GM19043 (cell line): ENCODE data around the gene SLC22A31.

Experiments
- ATAC-seq: cut with Tn5 transposase; IDR thresholded peaks from one replicate; pipeline ENCODE4 v1.9.1; 2021; ENCODE audit warnings: low read depth; ENCODE audit not compliant: unreplicated experiment

The SLC22A31 gene

DNA sequence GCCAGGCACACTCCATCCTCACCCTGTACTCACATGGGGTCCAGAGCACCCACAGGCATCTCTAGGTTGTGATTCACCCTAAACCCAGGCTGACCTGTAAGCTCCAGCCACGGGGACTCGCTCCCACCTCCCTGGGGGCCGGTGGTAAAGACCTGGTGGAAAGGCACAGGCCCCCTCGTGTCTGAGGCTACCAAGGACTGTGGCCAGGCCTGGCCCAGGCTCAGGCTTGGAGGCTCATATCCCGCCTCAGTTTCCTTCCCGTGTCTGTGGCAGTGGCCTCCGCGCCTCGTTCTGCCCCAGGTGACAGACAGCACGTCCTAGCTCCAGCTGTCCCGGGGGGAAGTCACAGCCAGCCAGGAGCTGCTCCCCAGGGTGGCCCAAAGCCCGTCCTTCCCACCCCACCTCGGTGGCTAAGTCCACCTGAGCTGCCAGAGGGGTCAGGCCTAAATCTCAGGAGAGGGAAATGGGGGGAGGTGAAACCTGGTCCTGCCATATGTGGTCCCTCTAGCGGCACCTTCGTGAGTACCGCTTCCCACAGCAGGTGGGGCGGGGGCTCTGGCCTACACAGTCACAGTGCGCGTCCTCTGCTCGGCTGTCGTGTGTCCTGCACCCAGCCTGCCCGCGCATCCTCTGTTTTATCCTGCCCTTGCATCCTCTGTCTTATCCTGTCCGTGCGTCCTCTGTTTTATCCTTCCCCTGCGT, 16.2 kb downstream of the SLC22A31 start:
- ATAC-seq: no peak

DNA sequence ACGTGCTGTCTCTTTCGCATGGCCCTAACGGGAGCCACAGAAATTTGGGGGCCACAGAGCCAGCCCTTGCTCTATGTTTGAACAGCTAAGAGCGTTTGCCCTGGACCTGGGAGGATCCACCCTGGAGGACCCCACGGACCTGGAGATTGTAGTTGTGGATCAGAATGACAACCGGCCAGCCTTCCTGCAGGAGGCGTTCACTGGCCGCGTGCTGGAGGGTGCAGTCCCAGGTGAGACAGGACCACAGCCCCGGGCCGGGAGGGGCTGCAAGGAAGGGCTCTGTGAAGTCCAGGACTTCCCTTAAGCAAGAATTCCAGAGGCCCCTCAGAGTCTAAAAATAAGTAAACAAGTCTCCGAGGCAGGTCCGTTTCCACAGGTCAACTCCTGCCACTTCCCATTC, 16.9 kb downstream of the SLC22A31 start:
- ATAC-seq: no peak

DNA sequence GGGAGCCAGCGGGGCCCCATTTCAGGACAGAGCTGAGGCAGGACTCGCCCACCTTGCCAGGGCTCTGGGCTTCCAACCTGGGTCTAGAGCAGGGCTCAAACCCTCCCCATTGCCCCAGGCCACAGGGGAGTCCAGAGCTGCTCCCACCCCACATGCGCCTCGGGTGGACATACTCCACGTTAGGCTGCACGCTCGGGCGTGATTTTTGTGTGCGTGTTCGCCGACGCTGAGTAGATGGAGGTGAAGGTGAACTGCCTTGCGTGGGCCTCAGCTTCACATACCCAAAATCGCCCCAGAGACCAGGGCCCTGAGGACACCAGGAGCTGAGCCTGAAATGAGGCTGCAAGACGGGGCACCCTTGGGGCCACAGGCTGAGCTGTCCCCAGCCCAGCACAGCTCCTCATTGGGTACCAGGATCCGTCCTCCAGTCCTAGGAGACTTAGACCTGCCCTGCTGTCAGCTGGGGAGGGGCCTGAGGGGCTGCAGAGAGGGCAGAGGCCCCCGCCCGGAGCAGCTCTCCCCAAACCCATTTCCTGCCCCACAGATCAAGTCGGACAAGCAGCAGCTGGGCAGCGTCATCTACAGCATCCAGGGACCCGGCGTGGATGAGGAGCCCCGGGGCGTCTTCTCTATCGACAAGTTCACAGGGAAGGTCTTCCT, 20.6 kb downstream of the SLC22A31 start:
- no peak for ATAC-seq

DNA sequence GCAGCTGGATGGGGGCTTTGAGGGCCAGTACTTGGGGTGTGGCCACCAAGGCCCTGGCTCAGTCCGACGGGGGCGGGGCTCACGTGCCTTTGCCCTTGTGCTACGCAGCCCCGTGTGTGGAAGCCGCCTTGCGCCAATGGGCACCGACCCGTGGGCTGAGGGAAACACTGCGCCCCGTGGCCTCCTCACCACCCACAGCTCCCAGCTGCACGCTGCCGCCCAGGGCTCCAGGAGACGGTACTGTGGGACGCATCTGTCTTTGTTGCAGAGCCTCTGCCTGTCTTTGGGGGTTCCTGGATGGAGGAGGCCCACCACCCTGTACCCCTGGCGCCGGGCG, 21.2 kb downstream of the SLC22A31 start:
- ATAC-seq: no peak

DNA sequence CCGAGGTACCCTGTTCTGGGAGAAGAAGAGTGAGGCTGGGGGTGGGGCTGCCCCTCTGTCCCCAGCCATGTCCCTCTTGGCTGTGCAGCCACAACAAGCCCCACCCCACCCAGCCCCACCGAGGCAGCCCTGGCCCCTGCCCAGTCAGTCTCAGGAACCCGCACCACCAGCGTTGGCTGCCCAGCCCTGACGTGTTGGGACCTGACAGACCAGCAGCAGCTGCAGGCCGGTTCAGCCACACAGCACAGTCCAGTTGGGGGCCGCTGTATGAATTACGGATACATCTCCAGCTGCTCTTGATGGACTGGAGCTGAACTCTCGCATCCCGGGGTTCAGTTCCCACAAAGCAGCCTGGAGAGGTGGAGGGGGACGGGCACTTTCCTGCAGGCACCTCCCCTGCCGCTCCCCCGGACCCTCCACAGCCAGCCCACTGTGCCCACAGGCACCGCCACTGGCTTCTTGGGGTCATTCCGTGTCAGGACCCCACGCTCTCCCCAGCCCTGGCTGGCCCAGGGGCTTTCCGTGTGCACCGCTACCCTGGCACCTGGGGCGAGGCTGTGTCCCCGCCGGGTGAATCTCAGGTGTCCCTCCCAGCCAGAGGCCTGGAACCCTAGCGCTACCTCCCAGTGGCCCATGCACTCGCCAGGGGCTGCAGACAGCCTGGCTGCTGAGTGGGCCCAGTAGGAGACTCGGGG, 21.7 kb downstream of the SLC22A31 start:
- ATAC-seq: no peak

DNA sequence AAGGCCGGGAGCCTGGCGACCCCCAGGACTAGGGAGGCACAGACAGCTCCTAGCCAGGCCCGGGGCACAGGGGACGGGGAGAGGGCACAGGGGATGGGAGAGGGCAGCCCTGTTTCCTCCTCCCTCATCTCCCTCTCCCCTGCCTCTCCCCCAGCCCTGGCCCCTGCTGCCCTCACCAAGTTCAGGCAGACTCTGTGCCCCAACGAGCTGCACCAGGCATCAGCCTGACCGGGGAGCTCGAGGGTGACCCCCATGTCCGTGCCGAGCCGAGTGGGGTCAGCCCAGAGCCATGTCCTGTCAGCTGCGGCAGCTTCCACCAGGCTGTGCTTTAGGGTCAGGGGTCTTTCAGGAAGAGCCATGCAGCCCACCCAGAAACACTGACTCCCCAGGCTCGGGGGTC, 22.8 kb downstream of the SLC22A31 start:
- no peak for ATAC-seq

DNA sequence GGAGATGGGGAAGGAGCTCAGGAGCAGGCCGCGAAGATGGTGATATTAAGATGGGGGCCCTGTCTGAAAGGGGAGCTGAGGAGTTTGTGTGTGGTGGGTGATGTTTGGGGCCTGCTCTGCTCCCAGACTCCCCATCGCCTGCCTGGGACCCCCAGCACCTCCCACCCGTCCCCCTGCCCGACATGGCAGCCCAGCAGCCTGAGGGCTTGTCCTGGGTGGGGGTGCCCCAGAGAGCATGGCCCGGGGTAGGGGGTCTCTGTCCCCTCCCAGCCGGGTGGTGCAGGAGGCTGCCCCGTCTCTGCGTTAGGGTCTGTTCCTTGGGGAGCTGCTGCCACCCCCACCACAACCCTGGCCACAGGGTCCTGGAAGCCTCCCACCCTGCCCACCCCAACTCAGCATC, 23.6 kb downstream of the SLC22A31 start:
- ATAC-seq: no peak

DNA sequence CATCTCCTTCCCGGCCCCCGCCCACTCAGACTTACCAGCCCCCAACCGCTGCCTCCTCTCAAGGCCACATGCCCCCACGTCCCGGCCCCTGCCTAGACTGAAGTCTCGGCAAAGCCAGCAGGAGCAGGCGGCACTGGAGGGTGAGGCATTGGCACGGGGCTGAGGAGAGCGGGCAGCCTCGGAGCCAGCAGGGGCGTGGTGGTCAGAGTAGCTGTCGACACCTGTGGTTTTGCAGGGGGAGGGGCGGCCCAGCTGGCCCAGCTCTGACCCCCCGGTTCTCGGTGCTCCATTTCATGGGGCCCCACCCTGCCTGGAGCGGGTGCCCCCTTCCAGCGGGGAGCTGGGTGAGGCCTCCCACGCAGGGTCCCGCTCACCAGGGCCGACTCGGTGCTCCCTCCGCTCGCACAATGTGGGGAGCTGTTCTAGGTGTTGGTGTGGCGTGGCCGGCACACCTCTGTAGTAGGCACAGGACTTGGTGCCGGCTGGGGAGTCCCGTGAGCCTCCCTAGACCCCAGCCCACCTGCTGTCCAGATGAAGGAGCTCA, 24.1 kb downstream of the SLC22A31 start:
- no peak for ATAC-seq

DNA sequence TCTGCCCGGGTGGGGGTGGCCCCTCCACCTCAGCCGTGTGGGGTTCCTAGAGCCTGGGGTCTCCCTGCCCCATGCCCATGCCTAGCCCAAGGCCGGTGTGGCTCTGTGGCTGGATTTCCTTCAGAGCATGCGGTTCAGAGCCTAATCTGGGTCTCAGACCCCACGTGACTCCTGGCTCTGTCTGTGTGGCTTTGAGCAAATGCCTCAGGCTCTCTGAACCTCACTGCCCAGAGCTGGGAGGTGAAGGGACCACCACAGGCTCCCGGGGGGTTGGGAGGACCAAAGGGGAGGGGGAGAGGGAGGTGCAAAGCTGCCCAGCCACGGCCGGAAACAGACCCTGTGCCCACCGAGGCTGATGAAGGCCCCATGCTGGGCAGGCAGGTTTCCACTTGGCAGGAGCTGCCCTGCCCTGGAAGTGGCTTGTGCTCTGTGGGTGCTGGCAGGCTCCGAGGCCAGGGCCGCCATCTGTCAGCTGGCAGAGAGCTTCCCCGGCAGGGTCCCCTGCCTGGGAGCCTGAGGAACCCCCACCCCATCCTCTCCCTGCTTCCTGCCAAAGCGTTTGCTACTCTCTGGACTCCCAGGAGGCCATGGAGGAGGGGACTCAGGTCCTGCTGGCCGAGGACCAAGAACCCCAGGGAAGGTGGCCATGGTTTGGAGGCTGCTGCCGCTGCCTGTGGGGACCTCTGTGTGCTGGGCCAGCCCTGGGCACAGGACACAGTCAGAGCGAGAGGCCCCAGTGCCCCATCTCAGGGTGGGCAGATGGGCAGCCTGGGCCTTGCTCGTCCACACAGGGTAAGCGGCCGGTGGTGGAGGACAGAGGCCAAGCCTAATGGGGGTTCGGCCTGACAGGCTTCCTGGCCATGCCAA, 24.8 kb downstream of the SLC22A31 start:
- ATAC-seq: no peak

DNA sequence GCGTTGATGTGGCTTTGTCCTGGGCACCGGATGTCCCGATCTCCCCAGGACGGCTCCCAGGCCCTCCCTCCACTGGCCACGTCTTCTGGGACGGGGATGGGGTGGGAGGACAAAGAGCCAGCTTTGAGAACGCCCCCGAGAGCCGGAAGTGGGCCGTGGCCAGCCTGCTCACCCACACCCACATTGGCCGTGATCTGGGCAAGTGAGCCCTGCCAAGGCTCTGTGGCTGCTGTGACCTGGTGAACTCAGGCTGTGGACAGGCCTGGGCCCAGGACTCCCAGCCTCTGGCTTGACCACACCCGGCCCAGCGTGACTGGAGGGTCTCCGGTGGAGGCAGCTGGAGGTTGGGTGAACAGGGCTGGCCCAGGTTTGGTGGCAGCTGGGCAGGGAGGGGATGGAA, 25.5 kb downstream of the SLC22A31 start:
- ATAC-seq: no peak

DNA sequence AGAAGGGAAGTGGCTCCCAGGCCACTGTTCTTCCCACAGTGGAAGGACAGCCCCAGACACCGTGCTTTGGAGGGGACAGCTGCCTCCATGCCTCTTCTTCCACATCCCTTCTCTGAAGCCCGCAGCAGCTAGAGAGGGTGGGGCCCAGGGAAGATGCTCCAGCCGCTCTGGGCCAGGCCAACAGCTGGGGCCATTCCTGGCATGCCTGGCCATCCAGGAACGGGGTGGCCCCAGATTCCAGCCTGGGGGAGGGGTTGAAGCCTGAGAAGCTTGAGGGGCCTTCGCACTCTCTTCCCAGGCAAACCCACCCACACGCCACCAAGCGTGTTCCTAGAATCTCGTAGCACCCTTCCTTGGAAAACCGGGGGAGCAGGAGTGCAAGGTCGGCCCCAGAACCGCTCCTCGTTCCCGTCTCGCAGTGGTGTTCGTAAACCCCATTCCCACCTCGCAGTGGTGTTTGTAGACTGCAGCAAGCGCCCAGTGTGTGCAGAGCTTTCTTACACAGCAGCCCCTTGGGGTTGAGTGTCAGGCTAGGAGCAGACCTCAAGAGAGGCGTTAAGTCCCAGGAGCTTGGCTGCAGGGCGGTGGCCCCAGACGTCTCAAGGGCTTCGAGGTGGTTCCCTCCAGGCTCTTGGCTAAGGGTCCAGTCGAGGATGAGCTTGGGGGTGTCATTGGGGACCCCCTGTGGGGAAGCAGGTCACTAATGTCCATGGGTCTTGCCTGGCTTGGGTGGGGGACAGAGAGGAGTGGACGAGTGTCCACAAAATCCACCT, 26.1 kb downstream of the SLC22A31 start:
- no peak for ATAC-seq

DNA sequence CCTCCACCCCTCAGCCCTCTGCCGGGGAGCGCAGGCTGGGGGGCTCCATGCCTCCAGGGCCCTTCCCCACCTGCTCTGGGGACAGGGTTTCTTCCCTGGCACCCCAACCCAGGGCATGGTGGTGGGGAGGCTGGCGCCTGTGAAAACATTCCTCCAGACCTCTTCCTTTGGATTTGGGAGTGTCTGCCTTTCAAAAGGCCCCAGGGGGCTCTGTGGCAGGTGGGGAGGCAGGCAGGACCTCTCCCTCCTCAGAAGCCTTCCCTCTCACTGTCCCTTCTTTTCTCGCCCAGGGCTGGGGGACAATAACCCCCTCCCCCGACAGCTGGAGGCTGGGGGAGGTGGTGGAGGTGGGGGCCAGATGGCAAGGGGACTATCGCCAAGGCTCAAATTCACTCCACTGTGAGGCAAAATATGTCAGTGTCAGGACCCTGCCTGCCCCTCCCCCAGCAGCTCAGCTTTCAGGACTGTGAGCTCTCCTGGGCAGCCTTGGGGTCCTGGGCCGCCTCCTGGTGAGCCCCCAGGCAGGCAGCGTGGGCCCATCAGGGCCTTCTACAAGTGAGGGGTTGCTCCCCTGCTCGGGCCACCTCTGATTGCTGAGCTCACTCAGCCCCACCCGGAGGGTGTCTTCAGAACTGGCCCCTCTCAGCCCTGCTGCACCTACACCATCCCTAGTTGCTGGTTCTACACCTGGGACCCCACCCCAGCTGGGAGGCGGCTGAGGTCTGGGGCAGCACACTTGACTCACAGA, 27.0 kb downstream of the SLC22A31 start:
- ATAC-seq: no peak

DNA sequence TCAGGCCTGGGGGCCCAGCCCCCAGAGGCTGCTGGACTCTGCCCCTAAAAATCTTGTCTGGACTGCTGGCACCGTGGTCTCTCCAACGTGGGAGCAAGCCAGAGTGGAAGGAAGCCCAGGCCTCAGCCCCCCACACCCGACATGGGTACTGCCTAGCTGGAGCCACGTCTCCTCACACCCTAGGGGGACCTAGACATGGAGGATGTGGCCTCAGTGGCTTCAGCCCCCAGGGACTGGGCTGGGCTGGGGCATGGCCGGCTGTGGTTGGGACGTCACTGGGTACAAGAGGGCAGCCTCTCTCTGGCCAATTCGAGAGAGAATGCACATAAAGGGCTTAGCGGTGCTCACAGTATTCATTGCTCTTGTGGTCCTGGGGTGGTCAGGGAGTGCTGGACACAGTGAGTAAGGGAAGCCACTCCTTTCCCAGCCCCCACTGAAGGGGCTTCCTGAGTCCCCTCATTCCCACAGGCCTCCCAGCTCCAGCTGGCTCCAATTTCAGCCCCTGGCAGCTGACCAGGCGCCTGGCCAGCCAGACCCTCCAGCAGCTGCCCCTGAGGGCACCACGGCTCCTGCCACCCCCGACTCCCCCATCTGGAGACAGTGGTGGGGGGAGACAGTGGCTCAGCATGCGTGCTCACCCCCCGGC, 27.7 kb downstream of the SLC22A31 start:
- no peak for ATAC-seq

DNA sequence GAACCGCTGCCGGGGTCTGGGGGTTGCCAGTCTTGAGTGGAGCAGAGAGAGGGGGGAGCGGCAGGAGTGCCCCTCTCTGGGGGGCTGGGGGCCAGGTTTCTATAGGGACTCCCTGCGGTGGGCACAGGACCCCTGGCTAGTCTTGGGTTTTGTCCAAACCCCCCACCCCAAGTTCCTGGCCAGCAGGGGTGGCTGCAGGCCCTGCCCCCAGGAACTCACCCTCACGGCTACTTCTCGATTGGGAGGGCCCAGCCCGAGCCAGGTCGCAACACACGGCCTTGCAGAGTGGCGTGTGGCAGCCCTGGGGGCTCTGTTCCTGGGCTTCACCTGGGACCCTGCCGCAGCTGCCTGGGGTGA, 28.2 kb downstream of the SLC22A31 start:
- no peak for ATAC-seq

DNA sequence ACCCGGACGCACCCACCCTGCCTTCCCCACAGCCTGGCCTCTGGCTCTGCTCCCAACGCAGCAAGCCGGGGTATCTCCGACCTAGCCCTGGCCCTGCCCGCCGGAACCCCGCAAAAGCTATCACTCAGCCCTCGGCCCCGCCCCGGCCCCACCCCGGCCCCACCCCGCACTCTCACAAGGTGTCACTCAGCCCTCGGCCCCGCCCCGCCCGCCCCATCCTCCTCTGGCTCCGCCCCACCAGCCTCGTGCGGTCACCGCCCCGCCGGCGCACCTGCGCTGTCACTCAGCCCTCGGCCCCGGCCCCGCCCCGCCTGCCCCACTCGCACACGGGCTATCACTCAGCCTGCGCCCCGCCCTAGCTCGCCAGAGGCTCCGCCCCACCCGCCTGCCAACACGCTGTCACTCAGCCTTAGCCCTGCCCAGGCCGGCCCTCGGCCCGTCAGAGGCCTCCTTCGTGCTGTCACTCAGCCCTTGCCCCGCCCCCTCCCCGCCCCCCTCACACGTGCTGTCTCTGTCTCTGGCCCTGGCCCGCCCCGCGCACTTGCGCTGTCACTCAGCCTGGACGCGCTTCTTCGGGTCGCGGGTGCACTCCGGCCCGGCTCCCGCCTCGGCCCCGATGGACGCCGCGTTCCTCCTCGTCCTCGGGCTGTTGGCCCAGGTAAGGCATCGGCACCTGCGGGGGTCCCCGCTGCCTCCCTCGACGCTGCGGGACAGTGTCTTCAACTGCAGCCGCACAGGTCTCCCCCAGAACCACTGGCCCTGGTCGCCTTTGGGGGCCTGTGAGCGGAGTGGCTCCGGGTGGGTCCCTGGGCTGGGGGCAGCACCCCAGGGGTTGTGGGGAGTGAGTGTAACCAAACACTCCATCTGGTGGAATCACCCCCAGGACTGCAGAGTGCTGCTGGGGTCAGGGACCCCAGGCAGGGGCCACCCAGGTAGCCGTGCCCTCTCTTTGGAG, 28.8 kb downstream of the SLC22A31 start, which contains the start of gene CDH15:
CDH15 (plus strand) TSS at position 533 of the 955 bp plus-strand sequence; CDS start at position 617, 84 bp downstream.
- ATAC-seq: peak; percentile 89

DNA sequence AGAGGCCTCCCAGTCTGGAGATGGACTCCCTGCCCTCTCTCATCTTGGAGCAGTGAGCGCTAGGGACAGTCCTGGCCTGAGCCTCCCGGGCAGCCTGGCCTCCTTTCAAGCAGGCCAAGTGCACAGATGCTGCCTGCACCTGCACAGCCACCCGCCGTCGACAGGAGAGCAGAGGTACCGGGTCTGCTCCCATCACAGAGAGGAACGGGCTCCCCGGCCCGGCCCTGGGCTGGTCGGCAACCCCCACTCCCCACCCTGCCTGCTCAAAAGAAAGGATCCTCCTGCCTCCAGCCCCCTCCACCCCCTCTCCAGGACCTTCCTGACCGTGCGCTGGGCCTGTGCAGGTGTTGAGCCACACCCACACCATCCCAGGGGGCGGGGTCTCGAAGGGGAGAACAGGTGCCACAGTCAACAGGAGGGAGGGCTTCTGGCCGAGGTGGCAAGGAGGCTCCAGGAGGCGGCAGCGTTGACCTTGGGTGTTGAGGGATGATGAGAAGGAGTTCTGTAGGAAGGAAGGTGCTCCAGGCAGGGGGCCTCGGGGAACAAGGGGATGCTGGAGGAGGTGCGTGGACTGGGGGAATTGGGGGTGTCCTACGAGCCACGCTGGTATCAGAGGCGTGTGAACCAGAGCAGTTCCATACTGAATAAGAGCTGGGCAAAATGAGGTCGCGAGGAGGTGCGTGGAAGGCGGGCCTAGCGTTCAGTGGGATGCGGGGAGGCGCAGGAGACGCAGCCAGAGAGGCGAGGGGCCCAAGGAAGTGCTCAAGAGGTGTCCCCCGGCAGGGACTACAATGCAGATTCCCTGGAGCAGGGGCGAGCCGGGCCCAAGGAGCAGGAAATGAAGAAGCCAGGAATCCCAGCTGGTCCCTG, 29.8 kb downstream of the SLC22A31 start:
- ATAC-seq: no peak

DNA sequence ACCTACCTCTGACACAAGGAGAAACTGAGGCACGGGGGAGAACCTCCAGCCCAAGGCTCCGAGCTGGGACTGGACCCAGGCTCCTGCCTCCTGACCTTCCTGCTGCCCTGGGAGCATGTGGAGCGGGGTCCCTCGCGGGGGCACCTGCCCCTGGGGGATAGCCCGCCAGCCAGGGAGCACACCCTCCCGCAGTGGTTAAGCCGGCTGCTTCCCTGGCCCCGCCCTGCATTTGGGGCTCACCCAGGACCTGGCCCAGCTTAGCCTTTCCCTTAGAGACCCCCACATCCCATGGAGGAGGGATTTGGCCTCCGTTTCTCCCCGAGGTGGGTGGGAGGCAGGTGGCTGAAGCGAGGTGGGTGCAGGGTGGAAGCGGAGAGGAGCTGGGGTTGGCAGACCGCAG, 30.6 kb downstream of the SLC22A31 start:
- ATAC-seq: no peak
